GM21737 (cell line): ENCODE results near the gene AGAP5.
A peak's percentile ranks its signal among the peaks of the same experiment; 100 is the strongest.

ENCODE experiments used
- ATAC-seq: cut with Tn5 transposase; IDR thresholded peaks from one replicate; pipeline ENCODE4 v1.9.1; 2021; ENCODE audit warnings: mild to moderate bottlenecking, moderate library complexity; ENCODE audit not compliant: unreplicated experiment

Gene AGAP5

GRCh38 chr10:73634421-73634820 lies 63.5 kb downstream of the AGAP5 start:
- ATAC-seq = no peak

GRCh38 chr10:73629165-73629564 lies 68.7 kb downstream of the AGAP5 start:
- no peak for ATAC-seq

- no peak for ATAC-seq
These were observed 69.5 kb downstream of the AGAP5 start for GRCh38 chr10:73628405-73628804.

- no peak for ATAC-seq
These were observed 70.6 kb downstream of the AGAP5 start for GRCh38 chr10:73627300-73627699.

- ATAC-seq = peak; percentile 97
These were observed 71.8 kb downstream of the AGAP5 start for GRCh38 chr10:73625884-73626752.

GRCh38 chr10:73625004-73625883 lies 72.7 kb downstream of the AGAP5 start:
- ATAC-seq = peak; percentile 32
